ENCODE measurements around the gene PADI1. TPM values are rescaled to one million over a fixed set of nuclear protein-coding genes. Genes with fewer than 3 reads are reported as not detected.

Gene PADI1
- total RNA-seq, 1 donor from 2014 or later, result not detected

GRCh38 chr1:17270891-17271765, 66.2 kb downstream of the PADI1 start:
- Histone ChIP-seq H3K27me3 (ENCODE audit: insufficient read depth, low read length) (no peaks in the 10 kb centered on the region), H3K4me2 (ENCODE audit: low read length) (no peak overlapping the region), H3K9ac (ENCODE audit: low read length) (no peak overlapping the region), H3K4me1 (ENCODE audit: insufficient read depth, low read length) (no peaks in the 10 kb centered on the region), H3K4me3 (ENCODE audit: insufficient read depth, low read depth, low read length) (no peak overlapping the region), H4K20me1 (ENCODE audit: insufficient read depth, low read length) (no peaks in the 10 kb centered on the region), H3K79me2 (ENCODE audit: insufficient read depth, low read length) (no peaks in the 10 kb centered on the region), H3K36me3 (ENCODE audit: insufficient read depth, low read length) (no peaks in the 10 kb centered on the region), H2AFZ (ENCODE audit: low read depth, low read length) (no peak overlapping the region), H3K27ac (ENCODE audit: low read depth, low read length) (no peak overlapping the region), H3K9me3 (ENCODE audit: insufficient read depth, low read depth, low read length) (no peaks in the 10 kb centered on the region)
- DNase-seq (ENCODE audit: low read depth), result no peak
- Mint-ChIP-seq H3K27me3 (ENCODE audit: low read depth, unreplicated experiment) (peaks cover 14% of the 10 kb centered on the region), H3K4me1 (ENCODE audit: low read depth, unreplicated experiment) (no peaks in the 10 kb centered on the region), H3K9me3 (ENCODE audit: unreplicated experiment) (no peaks in the 10 kb centered on the region), H3K36me3 (ENCODE audit: low read depth, unreplicated experiment) (no peaks in the 10 kb centered on the region), H3K4me3 (ENCODE audit: unreplicated experiment) (no peak overlapping the region), H3K27ac (ENCODE audit: unreplicated experiment) (no peak overlapping the region)
- FAIRE-seq, result no peak
- TF ChIP-seq EZH2 (IDR thresholded peaks at IDR 0.05; ENCODE audit: insufficient read depth, low read length) (no peak), CTCF (IDR thresholded peaks at IDR 0.05; ENCODE audit: insufficient read depth, low read depth, low read length) (no peak)

- Histone ChIP-seq H3K4me1 (ENCODE audit: insufficient read depth, low read length) (peaks cover 4% of the 10 kb centered on the region), H3K27me3 (ENCODE audit: insufficient read depth, low read length) (no peaks in the 10 kb centered on the region), H3K4me2 (ENCODE audit: low read length) (no peak overlapping the region), H2AFZ (ENCODE audit: low read depth, low read length) (no peak overlapping the region), H3K9me3 (ENCODE audit: insufficient read depth, low read depth, low read length) (no peaks in the 10 kb centered on the region), H3K4me3 (ENCODE audit: insufficient read depth, low read depth, low read length) (no peak overlapping the region), H3K36me3 (ENCODE audit: insufficient read depth, low read length) (no peaks in the 10 kb centered on the region), H3K27ac (ENCODE audit: low read depth, low read length) (no peak overlapping the region), H3K79me2 (ENCODE audit: insufficient read depth, low read length) (no peaks in the 10 kb centered on the region), H3K9ac (ENCODE audit: low read length) (no peak overlapping the region), H4K20me1 (ENCODE audit: insufficient read depth, low read length) (no peaks in the 10 kb centered on the region)
- no peak for FAIRE-seq
- Mint-ChIP-seq H3K27ac (ENCODE audit: unreplicated experiment) (no peak overlapping the region), H3K9me3 (ENCODE audit: unreplicated experiment) (no peaks in the 10 kb centered on the region), H3K4me1 (ENCODE audit: low read depth, unreplicated experiment) (no peaks in the 10 kb centered on the region), H3K4me3 (ENCODE audit: unreplicated experiment) (no peak overlapping the region), H3K36me3 (ENCODE audit: low read depth, unreplicated experiment) (no peaks in the 10 kb centered on the region), H3K27me3 (ENCODE audit: low read depth, unreplicated experiment) (peaks cover 13% of the 10 kb centered on the region)
- no peak for DNase-seq (ENCODE audit: low read depth)
- no peak for TF ChIP-seq CTCF (IDR thresholded peaks at IDR 0.05; ENCODE audit: insufficient read depth, low read depth, low read length)
- no peak for TF ChIP-seq EZH2 (IDR thresholded peaks at IDR 0.05; ENCODE audit: insufficient read depth, low read length)
Observed at GRCh38 chr1:17272066-17272465, 67.1 kb downstream of the PADI1 start.

GRCh38 chr1:17272646-17273045, 67.7 kb downstream of the PADI1 start:
- Histone ChIP-seq H3K36me3 (ENCODE audit: insufficient read depth, low read length) (no peaks in the 10 kb centered on the region), H3K9ac (ENCODE audit: low read length) (no peak overlapping the region), H3K27me3 (ENCODE audit: insufficient read depth, low read length) (no peaks in the 10 kb centered on the region), H3K4me3 (ENCODE audit: insufficient read depth, low read depth, low read length) (no peak overlapping the region), H2AFZ (ENCODE audit: low read depth, low read length) (no peak overlapping the region), H3K9me3 (ENCODE audit: insufficient read depth, low read depth, low read length) (no peaks in the 10 kb centered on the region), H3K4me2 (ENCODE audit: low read length) (no peak overlapping the region), H3K4me1 (ENCODE audit: insufficient read depth, low read length) (peaks cover 4% of the 10 kb centered on the region), H4K20me1 (ENCODE audit: insufficient read depth, low read length) (no peaks in the 10 kb centered on the region), H3K27ac (ENCODE audit: low read depth, low read length) (no peak overlapping the region), H3K79me2 (ENCODE audit: insufficient read depth, low read length) (no peaks in the 10 kb centered on the region)
- no peak for TF ChIP-seq CTCF (IDR thresholded peaks at IDR 0.05; ENCODE audit: insufficient read depth, low read depth, low read length)
- no peak for TF ChIP-seq EZH2 (IDR thresholded peaks at IDR 0.05; ENCODE audit: insufficient read depth, low read length)
- Mint-ChIP-seq H3K4me3 (ENCODE audit: unreplicated experiment) (no peak overlapping the region), H3K27me3 (ENCODE audit: low read depth, unreplicated experiment) (peaks cover 13% of the 10 kb centered on the region), H3K4me1 (ENCODE audit: low read depth, unreplicated experiment) (no peaks in the 10 kb centered on the region), H3K9me3 (ENCODE audit: unreplicated experiment) (no peaks in the 10 kb centered on the region), H3K27ac (ENCODE audit: unreplicated experiment) (no peak overlapping the region), H3K36me3 (ENCODE audit: low read depth, unreplicated experiment) (no peaks in the 10 kb centered on the region)
- DNase-seq (ENCODE audit: low read depth), result no peak
- no peak for FAIRE-seq
